Measurements from ENCODE around the gene TMEM163.
"Not testable (repeated sequence)": the region's sequence is repeated elsewhere in the genome, so short reads cannot be mapped to it uniquely, and the experiment has no call there.

The TMEM163 gene

DNA sequence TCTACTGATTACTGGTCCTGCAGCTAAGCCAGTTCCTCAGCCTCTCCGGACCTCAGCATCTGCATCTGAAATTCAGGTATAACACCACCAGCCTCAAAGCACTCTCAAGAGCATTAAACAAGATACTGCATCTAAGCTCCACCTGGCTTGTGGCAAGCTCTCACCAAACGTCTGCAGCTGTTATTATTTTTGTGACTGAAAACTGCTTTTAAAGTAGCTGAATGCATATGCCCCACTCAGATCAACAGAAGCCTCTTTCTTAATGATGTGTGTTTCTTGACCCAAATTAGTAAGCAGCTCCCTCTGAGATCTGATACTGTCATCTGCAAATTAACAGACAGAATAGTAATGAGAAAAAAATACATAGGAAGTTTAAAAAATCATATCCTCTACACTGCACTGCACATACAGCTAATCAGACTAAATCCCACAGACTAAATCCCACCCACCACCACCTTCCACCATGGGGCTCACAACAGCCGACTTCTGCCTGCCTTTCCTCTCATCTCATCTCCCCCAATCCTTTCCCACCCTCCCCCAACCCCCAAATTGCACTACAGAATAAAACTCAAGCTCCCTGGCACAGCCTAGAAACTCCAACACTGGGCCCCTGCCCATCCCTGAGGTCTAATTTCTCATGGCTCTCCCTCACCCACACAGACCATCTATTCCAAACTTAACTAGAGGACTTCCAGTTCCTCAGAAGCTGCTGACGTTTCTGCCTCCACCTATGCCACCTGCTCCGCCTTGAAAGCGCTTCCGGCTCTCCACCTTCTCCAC is 52.9 kb downstream of the TMEM163 start:
- DNase-seq (ENCODE audit: low read depth, low spot score) = no peak

DNA sequence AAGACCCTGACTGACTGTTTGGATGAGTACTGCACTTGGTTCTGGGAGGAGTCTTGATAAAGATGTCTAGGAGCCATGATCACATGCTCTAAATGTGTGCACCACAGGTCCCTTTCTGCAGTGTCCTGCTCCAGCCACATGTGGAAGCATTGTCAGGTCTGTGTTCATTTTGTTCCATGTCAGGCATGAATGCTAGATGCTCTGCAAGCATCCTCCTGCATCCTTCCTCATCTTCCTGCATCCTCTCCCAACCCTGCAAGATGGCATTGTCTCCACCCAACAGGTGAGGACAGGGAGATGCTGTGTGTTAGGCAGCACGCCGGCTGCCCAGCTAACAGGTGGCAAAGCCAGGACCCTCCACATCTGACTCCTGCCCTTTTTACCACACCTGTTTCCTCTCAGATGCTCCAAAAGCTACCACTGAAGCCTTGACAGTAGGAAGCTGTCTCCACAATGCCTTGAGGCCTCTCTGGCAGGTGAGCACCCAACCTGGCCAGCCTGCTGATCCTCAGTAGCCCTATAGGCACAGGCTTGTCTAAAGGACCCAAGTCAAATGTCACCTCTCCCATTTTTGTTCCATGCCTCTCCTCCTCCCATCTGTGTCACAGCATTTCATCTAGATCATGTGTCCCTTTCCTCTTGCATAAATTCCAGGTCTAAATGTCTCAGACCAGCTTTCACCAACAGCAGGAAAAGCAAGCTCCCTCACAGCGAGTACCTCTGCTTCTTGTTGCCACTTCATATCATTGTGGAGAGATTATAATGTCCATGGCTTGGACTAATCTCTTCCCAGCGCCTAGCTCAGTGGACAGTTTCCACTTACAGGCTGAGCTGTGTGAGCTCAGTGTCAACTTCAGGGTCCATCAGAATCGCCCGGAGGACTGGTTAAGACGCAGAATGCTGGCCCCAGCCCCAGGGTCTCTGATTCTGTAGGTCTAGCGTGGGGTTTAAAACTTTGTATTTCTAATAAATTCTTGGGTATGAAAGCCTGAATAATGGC is 55.0 kb downstream of the TMEM163 start:
- DNase-seq (ENCODE audit: low read depth, low spot score) = no peak

GRCh38 chr2:134662751-134663150 is 56.0 kb downstream of the TMEM163 start:
- no peak for DNase-seq (ENCODE audit: low read depth, low spot score)

DNA sequence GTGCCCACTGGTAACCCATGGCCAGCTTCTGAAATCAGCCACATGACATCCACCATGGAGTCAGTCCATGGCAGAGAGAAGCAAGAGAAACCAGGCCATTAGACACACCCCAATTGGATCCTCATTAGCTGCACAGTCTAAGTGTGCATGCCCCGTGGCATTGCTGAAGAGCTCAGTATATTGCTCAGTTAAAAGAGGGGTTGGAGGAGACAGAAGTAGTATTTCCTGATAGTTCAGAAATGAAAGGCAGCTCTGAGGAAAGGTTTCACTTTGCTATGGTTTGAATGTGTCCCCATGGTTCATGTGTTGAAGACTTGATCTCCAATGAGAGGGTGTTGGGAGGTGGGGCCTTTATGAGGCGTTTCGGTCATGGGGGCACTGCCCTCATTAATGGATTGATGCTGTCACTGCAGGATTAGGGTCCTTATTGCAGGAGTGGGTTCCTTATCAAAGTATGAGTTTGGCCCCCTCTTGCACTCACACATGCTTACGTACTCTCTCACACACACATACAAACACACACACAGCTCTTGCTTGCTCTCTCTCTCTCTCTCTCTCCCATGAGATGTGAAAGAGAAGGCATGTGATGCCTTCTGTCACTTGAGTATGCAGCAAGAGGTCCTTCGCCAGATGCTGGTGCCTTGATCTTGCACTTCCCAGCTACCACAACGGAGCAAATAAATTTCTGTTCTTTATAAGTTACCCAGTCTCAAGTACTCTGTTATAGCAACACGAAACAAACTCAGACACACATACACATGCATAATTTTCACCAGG is 58.0 kb downstream of the TMEM163 start:
- DNase-seq (ENCODE audit: low read depth, low spot score) = no peak

GRCh38 chr2:134659724-134660123 is 59.1 kb downstream of the TMEM163 start:
- DNase-seq (ENCODE audit: low read depth, low spot score) = no peak

- DNase-seq (ENCODE audit: low read depth, low spot score) = no peak
Measured at GRCh38 chr2:134657650-134658250, 61.0 kb downstream of the TMEM163 start.

GRCh38 chr2:134656391-134656790 is 62.4 kb downstream of the TMEM163 start:
- DNase-seq (ENCODE audit: low read depth, low spot score) = not testable (repeated sequence)

GRCh38 chr2:134648586-134648985 is 70.2 kb downstream of the TMEM163 start:
- no peak for DNase-seq (ENCODE audit: low read depth, low spot score)

- DNase-seq (ENCODE audit: low read depth, low spot score) = no peak
Measured at GRCh38 chr2:134647607-134648256, 71.1 kb downstream of the TMEM163 start.

DNA sequence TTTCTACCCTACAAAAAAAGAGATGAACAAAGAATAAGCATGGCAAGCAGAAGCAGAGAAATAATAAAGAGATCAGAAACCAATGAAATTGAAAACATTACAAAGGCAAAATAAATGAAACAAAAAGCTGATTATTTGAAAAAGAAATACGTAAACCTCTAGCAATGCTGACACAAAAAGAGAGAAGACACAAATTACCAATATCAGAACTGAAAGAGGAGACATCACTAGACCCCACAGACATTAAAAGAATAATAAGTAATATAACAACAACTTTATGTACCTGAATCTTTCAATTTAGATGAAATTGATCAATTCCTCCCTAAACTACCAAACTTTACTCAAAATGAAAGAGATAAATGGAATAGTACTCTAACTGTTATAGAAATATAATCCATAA is 75.9 kb downstream of the TMEM163 start:
- DNase-seq (ENCODE audit: low read depth, low spot score) = no peak

- DNase-seq (ENCODE audit: low read depth, low spot score) = no peak
Measured at GRCh38 chr2:134640494-134640893, 78.3 kb downstream of the TMEM163 start.

DNA sequence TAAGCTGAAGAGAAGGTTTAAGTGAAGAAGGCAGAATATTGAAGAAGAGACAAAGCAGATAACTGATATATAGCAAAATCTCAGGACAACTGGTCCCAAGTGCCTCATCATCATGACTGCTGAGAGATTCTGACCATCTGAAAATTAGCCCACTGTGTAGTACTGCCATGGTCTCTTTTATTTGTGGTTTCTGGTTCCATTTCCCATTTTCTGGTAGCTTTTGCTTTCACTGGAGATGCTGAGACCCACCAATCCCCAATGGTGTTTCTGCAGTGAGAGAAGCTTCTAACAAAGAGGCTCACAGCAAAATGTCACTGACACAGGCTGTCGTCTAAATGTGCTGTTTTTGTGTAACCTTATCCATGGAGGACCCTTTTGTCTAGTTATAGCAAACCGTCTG is 79.5 kb downstream of the TMEM163 start:
- no peak for DNase-seq (ENCODE audit: low read depth, low spot score)

DNA sequence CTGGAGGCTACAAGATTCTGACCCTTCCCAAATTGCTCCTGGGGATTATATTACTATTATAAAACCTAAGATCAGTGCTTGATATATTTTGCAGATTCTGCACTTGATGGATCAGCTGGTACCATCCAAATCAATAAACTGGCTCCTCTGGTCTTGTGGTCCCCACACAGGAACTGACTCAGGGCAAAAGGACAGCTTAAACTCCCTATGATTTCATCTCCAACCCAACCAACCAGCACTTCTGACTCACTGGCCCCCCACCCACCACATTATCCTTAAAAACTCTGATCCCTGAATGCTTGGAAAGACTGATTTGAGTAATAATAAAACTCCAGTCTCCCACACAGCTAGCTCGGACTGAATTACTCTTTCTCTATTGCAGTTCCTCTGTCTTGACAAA is 82.1 kb downstream of the TMEM163 start:
- no peak for DNase-seq (ENCODE audit: low read depth, low spot score)

DNA sequence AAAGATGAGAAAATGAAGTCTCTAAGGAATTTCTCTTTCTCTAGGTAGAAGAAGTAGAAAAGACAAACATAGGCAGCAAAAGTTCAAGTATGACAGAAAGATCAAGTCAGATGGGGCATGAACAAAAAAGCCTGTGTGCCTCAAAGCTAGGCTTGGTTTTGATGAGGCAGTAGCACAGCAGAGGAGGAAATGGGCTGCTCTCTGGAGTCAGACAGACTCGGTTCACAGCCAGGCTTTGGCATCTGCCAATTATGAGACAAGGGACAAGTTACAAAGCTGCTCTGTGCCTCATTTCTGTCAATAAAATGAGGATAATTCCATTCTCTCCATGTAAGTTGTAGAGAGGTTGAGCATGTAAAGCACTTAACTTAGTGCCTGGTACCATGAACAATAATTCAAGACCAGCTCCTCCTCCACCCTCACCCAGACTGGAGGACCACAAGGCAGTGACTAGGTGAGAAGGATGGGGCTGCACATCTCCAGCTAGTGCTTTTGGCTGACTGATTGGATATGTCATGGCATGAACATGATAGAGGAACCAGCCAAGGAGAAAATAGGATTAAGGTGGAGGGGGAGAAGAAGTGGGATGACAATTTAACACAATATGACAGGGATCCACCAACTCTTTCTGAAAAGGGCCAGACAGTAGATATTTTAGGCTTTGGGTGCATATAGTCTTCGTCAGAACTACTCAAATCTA is 84.6 kb downstream of the TMEM163 start:
- no peak for DNase-seq (ENCODE audit: low read depth, low spot score)

GRCh38 chr2:134630504-134631159 is 88.2 kb downstream of the TMEM163 start:
- no peak for DNase-seq (ENCODE audit: low read depth, low spot score)

GRCh38 chr2:134628453-134628852 is 90.3 kb downstream of the TMEM163 start:
- DNase-seq (ENCODE audit: low read depth, low spot score) = no peak

DNA sequence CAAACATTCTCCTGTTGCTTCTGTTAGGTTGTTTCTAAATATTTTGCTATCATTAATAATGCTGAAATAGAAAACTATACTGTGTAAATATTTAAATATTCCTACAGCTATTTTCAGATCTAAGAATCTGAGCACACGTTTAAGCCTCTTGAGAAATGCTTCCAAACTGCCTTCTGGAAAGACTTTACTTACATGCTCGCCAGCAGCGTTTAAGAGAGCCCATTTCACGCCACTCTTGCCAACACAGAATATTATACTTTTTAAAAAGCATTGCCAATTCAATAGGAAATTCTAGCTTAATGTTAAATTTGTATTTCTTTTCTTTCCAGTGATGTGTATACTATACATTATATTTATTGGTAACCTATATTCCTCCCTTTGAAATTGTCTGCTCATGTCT is 92.0 kb downstream of the TMEM163 start:
- DNase-seq (ENCODE audit: low read depth, low spot score) = no peak

DNA sequence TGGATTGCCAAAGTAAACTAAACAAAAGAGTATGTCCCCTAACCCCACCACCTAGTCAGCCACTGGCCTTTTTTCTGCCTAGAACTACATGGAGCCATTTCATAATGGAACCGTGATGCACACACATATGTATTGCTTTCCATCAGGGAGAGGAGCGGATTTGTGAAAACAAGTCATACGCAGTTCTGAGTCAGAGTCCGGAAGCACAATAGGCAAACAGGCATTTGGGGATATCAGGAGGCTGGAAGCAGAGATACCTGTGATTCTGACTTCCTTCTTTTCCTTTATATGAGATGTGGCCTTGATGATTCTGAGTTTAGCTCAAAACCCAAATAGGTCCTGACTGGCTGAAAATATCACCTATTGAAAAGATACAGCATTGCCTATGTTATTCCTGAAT is 93.5 kb downstream of the TMEM163 start:
- DNase-seq (ENCODE audit: low read depth, low spot score) = no peak

GRCh38 chr2:134623796-134624195 is 95.0 kb downstream of the TMEM163 start:
- DNase-seq (ENCODE audit: low read depth, low spot score) = no peak

DNA sequence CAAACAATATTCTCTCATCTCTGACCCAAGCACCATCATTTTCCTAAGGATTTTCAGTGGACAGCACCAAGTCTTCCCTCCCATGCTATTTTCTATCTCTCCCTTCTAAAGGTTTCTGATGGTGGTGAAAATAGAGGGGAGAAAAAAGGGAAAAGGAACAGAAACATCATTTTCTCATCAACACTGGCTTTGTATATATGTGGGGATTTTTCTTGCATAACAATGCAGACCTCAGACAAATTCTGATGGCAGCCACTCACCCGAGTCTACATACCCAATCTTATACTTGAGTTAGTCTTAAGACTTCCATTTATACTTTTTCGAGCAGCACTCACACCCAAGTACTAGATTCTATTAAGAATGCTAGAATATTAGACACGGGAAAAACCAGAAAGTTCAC is 95.8 kb downstream of the TMEM163 start:
- no peak for DNase-seq (ENCODE audit: low read depth, low spot score)
